ENCODE results near the gene HNRNPA3. TPM values are rescaled to one million over a fixed set of nuclear protein-coding genes. Genes with fewer than 3 reads are reported as not detected.

HNRNPA3 gene
- total RNA-seq, 1 experiment from 2014 or later, result 234 TPM

DNA sequence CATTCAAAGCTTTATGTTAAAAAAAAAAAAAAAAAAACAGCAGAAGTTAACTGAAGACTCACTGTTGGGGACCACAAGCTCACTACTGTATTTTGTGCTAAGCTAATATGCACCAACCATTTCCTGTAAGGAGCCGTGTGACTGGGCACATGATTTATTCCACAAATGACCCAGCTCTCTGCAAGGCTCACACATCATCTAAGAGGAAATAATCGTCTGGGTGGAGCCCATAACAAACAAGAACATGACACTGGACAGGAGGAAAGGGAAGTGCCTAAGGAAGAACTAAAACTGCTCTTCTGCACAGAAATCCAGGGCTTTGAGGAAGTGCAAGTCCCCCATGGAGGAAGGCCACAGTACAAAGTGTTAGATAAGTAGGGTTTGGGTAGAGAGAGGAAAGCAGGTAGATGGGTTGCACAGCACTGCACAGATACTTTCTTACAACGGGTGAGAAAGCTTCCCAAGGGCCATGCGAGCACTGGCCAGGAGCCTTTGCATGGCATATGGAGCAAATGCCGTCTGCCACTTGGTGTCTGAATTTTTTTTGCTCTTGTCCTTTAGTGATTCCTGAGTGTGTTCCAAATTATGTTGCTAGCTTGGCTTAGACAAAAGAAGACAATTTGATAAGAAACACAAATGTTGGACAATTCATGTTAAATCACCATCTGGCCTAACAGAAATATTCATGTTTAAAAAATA is 27.5 kb downstream of the HNRNPA3 start:
- peaks cover 63% of the 10 kb centered on the region for H3K4me1 Mint-ChIP-seq (ENCODE audit: low read depth, unreplicated experiment)
- no peaks in the 10 kb centered on the region for H3K9me3 Mint-ChIP-seq (ENCODE audit: low read depth, unreplicated experiment)
- intact Hi-C loops (cut with micrococcal nuclease; ENCODE audit: unreplicated experiment), result loop anchor here (5.0 kb wide), 2 partner anchors 57 to 157 kb away; no protein-coding TSS in a partner anchor
- TF ChIP-seq, protein P1, sequence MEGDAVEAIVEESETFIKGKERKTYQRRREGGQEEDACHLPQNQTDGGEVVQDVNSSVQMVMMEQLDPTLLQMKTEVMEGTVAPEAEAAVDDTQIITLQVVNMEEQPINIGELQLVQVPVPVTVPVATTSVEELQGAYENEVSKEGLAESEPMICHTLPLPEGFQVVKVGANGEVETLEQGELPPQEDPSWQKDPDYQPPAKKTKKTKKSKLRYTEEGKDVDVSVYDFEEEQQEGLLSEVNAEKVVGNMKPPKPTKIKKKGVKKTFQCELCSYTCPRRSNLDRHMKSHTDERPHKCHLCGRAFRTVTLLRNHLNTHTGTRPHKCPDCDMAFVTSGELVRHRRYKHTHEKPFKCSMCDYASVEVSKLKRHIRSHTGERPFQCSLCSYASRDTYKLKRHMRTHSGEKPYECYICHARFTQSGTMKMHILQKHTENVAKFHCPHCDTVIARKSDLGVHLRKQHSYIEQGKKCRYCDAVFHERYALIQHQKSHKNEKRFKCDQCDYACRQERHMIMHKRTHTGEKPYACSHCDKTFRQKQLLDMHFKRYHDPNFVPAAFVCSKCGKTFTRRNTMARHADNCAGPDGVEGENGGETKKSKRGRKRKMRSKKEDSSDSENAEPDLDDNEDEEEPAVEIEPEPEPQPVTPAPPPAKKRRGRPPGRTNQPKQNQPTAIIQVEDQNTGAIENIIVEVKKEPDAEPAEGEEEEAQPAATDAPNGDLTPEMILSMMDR (IDR thresholded peaks at IDR 0.05; ENCODE audit: unreplicated experiment), result no peak
- TSS peak; percentile 73 for BruUV-seq (replicated peaks)
- peak; percentile 53 for DNase-seq
- CTCF ChIA-PET, result interaction anchor here (0.6 to 1.8 kb wide), 5 partner anchors 12 to 92 kb away, joined by 3 to 8 read pairs (median 6); partner anchors contain the start of gene NFE2L2
- peaks cover 83% of the 10 kb centered on the region for H3K36me3 Mint-ChIP-seq (ENCODE audit: insufficient read depth, unreplicated experiment)
- peak overlapping the region; percentile 99 for H3K27ac Mint-ChIP-seq (ENCODE audit: unreplicated experiment)
- H3K4me3 Mint-ChIP-seq (ENCODE audit: low read depth, unreplicated experiment), result peak overlapping the region; percentile 70
- no peaks in the 10 kb centered on the region for H3K27me3 Mint-ChIP-seq (ENCODE audit: unreplicated experiment)

DNA sequence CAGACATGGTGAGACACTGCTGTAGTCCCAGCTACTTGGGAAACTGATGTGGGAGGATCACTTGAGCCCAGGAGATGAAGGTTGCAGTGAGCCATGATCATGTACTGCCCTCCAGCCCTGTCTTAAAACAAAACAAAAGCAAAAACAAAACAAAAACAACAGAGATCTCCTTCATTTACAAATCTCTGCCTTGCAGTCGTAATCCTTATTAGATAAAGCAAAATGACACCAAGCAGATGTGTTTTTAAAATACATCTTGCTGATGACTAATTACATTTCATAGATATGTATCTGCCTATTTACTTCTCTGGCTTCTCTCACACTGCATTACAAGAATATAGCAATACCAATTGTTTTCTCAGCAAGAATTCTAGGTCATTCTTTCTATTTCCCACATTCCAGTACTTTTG is 29.1 kb downstream of the HNRNPA3 start:
- peak overlapping the region; percentile 70 for H3K4me3 Mint-ChIP-seq (ENCODE audit: low read depth, unreplicated experiment)
- peak overlapping the region; percentile 99 for H3K27ac Mint-ChIP-seq (ENCODE audit: unreplicated experiment)
- BruUV-seq (replicated peaks), result no TSS peak
- intact Hi-C loops (cut with micrococcal nuclease; ENCODE audit: unreplicated experiment), result loop anchor here (1.0 to 5.0 kb wide), 3 partner anchors 22 to 156 kb away; no protein-coding TSS in a partner anchor
- peaks cover 88% of the 10 kb centered on the region for H3K36me3 Mint-ChIP-seq (ENCODE audit: insufficient read depth, unreplicated experiment)
- DNase-seq, result no peak
- CTCF ChIA-PET, result no interaction called here
- peaks cover 75% of the 10 kb centered on the region for H3K4me1 Mint-ChIP-seq (ENCODE audit: low read depth, unreplicated experiment)
- H3K27me3 Mint-ChIP-seq (ENCODE audit: unreplicated experiment), result no peaks in the 10 kb centered on the region
- H3K9me3 Mint-ChIP-seq (ENCODE audit: low read depth, unreplicated experiment), result no peaks in the 10 kb centered on the region
- TF ChIP-seq, protein P1 (IDR thresholded peaks at IDR 0.05; ENCODE audit: unreplicated experiment), result no peak

DNA sequence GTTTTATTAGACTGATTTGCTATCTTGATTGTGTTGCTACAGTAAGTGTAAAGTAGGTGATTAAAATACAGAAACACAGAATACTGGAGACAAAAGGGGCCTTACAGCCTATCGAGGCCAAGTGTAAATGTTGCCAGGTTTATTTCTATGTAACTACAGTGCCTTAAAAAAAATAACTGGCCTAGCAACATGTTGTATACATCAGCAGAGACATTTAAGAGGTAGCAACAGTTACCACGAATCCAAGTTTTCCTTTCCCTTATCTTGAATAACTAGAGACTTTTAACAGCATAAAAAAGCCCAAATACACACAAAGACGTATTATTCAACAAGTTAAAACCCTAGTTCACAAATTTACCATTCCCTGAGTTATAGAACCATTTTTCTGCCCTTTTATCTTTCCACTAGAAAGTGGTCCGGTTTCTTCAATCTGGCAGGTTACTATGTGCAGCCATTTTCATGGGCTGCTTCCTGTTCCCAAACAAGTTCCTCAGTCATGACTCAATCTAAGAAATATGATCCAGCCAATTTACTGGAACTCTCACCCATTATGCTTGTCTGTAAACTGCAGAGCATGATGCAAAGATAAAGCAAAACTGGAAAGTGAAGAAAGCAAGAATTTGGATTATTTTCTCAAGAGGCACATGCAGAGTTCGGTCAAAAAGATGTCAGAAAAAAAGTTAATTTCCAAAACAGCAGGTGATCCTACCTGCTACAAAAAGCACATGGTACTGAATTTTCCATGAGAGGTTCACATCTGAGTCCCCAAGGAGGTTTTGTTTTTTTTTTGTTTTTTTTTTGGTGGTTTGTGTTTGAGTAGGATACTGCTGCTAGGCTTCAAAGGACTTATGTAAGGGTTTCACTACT is 29.8 kb downstream of the HNRNPA3 start:
- Mint-ChIP-seq H3K36me3 (ENCODE audit: insufficient read depth, unreplicated experiment) (peaks cover 90% of the 10 kb centered on the region), H3K4me1 (ENCODE audit: low read depth, unreplicated experiment) (peaks cover 75% of the 10 kb centered on the region), H3K27ac (ENCODE audit: unreplicated experiment) (peak overlapping the region; percentile 99), H3K4me3 (ENCODE audit: low read depth, unreplicated experiment) (peak overlapping the region; percentile 70), H3K9me3 (ENCODE audit: low read depth, unreplicated experiment) (no peaks in the 10 kb centered on the region), H3K27me3 (ENCODE audit: unreplicated experiment) (no peaks in the 10 kb centered on the region)
- TSS peak; percentile 49 for BruUV-seq (replicated peaks)
- TF ChIP-seq, protein P1 (IDR thresholded peaks at IDR 0.05; ENCODE audit: unreplicated experiment), result no peak
- intact Hi-C loops (cut with micrococcal nuclease; ENCODE audit: unreplicated experiment), result loop anchor here (1.0 to 5.0 kb wide), 3 partner anchors 21 to 155 kb away; no protein-coding TSS in a partner anchor
- DNase-seq, result peak; percentile 44
- CTCF ChIA-PET, result no interaction called here

DNA sequence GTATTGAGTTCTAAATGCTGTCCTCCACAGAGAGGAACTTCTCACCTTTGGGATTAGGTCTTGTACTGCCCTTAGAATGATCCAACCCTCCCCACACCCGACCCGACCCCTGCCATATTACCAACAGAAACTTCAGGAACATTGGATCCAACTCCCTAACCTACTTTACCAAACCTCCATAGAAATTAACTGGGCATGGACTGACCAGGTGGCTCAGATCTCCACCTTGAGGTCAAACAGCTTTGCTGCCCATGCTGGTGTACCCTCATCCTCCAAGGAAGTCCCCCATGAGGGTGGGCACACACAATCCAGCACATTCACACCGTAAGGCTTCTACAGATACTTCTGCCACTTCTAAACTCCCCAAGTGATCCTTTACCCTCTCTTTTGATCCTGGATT is 30.5 kb downstream of the HNRNPA3 start:
- BruUV-seq (replicated peaks), result no TSS peak
- TF ChIP-seq, protein P1 (IDR thresholded peaks at IDR 0.05; ENCODE audit: unreplicated experiment), result no peak
- Mint-ChIP-seq H3K9me3 (ENCODE audit: low read depth, unreplicated experiment) (no peaks in the 10 kb centered on the region), H3K27ac (ENCODE audit: unreplicated experiment) (peak overlapping the region; percentile 99), H3K4me3 (ENCODE audit: low read depth, unreplicated experiment) (peak overlapping the region; percentile 70), H3K4me1 (ENCODE audit: low read depth, unreplicated experiment) (peaks cover 69% of the 10 kb centered on the region), H3K27me3 (ENCODE audit: unreplicated experiment) (no peaks in the 10 kb centered on the region), H3K36me3 (ENCODE audit: insufficient read depth, unreplicated experiment) (peaks cover 90% of the 10 kb centered on the region)
- DNase-seq, result no peak
- intact Hi-C loops (cut with micrococcal nuclease; ENCODE audit: unreplicated experiment), result loop anchor here (5.0 kb wide), 2 partner anchors 54 to 154 kb away; no protein-coding TSS in a partner anchor
- CTCF ChIA-PET, result no interaction called here

Measured in Calu3 (cell line).